GM19467 (cell line): ENCODE results near the gene MME.

ENCODE experiments used
- ATAC-seq: cut with Tn5 transposase; IDR thresholded peaks from one replicate; pipeline ENCODE4 v1.9.1; 2021; ENCODE audit warnings: mild to moderate bottlenecking, moderate library complexity; ENCODE audit not compliant: unreplicated experiment

Gene MME

DNA sequence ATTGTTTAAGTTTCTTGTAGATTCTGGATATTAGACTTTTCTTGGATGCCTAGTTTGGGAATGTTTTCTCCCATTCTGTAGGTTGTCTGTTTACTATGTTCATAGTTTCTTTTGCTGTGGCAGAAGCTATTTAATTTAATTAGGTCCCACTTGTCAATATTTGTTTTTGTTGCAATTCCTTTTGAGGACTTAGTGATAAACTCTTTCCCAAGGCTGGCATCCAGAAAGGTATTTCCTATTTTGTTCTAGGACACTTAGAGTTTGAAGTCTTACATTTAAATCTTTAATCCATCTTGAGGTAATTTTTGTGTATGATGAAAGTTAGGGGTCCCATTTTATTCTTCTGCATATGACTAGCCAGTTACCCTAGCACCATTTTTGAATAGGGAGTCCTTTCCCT lies 54.9 kb downstream of the MME start:
- no peak for ATAC-seq

DNA sequence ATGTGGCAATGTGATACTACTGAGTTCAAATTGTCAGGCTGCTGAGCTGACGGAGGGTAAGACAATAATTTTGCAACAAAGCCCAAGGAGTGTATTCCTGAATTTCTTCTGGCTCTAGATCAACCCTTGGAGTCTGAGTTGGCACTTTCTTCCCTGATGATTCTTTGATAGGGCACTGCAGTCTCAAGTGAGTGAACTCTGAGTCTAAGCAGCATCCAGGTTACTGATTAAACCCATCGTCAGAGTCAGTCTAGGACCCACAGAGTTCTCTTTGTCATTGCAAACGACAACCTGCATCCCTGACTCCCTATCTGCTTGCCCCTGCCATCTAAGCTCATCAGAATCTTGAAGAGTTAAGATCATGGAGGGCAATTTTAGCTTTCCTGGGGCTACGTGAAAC lies 58.6 kb downstream of the MME start:
- ATAC-seq = no peak

DNA sequence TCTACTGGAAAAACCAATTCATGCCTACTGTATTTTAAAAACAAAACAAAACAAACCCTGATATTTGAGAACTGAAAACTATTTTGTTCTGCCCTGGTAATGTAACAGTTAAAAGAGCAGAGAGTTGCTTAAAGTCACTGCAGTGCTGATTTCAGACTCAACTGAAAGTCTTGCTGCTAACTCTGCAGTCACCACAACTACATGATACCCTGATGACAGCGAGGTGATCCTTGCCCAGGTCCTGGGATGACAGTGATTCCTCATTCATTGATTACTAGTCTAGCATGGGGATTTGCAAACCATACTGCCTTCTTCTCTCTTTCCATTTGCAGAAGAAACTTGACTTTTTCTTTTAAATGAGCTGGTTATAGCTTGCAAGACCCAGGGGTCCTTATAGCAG lies 67.5 kb downstream of the MME start:
- no peak for ATAC-seq

DNA sequence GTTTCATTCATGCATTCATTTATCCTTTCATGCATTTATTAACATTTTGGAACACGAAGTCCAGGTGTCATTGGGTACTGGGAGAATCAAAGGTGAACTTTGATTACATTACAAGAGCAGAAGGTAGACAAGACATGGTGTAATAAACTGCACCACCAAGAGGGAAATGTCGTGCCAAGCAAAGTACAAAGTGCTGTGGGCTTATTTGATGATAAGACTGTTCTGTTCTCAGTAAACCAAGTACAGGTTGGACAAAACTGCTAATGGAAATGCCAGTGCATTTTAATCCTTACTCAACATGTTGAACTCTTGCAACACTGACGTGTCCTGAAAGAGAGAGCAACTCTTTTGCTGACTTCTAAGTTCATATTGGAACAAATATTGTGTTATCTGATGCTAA lies 69.4 kb downstream of the MME start:
- no peak for ATAC-seq

DNA sequence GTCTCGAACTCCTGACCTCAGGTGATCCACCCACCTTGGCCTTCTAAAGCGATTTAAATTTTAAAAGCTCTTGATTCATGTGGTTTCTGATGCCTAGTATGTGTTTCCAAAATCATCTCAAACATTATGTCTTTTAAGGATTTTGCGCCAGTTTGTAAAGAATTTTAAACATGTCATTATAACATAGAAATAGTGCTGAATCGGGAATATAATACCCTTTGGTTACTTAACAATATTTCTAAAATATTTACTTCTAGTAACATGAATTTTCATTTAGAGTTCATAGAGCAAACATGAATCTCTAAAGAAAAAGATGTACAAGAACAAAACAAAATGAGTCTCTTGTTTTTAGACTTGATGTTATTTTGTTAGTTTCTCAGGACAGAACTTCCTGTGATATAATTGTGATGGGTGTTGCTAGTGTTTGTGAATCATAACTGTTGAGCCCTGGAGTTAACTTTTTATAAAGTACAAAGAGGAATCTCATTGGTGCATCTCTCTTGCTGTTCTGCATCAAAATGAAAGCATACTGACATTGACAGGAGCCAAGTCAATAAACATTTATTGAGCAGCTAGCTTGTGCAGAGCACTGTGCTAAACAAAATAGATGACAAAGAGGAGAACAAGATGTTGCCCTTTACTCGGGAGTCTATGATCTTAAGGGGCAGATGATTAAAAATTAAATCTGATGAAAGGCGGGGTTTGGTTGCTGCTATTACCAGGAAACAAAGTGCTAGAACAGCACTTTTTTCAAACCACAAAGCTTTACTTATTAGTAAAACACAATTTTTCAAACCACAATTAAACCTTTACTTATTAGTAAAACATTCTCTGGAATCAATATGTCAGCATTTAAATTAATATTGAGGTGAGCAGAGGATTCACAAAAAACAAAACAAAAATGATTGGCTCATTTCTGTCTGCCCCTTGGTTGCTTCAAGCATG lies 73.4 kb downstream of the MME start:
- ATAC-seq = no peak

DNA sequence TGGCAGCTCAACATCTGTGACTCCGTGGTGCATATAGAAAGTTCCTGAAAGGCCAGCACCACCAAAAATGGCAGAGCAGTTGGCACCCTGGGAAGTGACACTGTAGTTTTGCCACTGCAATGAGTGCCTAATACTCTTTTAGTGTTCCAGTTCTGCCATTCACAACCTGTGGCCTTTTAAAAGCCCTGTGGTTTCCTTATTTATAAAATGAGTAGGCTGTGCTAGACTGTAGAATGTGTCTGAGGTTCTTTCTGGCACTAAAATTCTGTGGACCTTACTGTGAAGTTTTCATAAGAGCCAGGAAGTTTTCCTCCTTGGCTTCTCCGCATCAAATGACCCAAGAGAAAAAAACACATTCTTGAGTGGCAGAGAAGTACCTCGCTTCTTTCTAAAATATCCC lies 74.1 kb downstream of the MME start:
- ATAC-seq = no peak

DNA sequence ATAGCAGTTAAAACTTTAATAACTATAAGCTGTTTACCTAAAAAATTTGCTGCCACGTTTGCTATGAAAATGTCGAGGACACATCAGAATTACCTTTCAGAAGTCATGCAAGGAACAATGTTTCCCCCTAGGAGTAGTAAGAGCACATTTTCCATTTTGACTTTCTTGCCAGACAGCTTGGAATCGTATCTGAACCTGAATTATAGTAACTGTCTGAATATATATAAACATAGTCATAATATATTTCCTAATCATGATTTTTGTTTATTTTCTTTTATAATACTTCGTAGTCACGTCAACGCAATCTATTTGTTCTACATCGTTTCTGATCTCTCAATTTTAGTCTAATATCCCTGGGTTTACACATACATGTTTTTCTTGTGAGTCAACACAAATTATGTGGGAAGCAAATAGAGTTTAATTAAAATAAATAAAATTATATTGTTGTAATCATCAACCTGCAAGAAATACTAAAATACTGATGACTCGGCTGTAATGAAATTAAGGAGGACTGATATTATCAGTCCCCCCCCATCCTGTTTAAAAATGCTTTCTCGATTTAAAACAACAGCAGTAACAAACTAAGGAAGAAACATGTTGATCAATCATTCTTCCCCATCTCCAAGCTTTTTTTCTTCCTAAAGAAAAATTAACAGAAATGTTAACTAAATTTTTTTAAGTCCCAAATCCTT lies 78.4 kb downstream of the MME start:
- no peak for ATAC-seq

DNA sequence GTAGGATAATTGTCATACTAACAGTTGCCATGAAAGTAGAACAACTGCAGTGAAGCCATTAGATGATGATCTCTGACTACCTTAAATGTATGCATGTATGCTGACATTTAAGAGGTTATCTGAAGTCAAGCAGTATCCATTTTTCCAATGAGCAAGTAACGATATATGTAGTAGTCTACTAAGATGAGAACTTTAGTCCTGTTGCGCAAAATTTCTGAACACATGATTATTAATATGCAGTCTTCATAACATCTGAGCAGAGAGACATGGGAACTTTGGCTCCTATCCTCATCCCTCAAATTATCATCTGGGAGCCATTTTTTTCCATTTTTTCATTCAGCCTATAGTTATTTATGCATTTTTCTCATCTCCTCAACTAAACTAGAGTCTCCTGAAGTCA lies 79.2 kb downstream of the MME start:
- no peak for ATAC-seq

DNA sequence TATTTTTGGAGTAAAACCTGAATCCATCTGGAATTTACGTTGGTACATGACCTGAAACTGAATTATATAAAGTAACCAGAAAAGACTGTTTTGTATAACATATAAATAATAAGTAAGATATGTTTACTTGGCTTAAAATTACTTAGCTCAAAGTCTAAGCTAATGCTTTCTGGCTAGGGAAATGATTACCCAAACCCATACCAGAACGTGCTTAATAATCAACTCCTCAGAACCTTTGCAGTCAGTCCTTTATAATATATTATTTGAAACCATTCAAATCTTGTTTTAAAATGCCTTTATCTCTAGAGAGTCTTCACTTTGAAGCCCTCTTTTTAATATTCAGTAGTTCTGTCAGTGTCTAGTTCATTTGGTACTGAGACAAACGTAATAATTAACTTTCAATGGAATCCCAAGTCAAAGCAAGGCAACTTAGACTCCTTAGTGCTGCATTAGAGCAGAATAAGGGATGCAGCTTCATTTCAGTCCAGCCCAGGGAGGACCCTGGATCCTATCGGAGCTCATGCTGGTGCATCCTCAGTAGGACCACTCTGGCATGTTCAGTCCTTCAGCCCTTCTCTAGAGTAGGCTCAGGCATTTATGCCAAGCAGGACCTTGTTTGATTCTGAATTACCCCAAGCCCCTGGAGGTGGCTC lies 81.6 kb downstream of the MME start:
- ATAC-seq = no peak

DNA sequence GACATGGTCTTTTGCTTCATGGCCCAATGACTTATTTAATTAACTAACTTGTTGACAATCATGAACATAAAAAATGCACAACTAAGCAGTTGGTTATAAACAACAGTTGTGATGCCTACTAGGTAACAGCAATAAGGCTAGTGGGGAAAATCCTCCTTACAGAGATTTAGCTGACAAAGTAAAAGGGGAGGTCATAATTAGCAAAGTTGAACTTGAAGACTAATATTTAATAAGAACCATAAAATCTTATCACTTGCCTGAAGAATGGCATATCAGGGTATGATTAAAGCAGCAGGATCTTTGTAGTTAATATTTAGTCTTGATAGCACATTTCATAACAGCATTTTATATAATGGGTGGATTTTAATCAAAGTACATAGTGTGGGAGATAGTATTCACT lies 84.2 kb downstream of the MME start:
- ATAC-seq = no peak

DNA sequence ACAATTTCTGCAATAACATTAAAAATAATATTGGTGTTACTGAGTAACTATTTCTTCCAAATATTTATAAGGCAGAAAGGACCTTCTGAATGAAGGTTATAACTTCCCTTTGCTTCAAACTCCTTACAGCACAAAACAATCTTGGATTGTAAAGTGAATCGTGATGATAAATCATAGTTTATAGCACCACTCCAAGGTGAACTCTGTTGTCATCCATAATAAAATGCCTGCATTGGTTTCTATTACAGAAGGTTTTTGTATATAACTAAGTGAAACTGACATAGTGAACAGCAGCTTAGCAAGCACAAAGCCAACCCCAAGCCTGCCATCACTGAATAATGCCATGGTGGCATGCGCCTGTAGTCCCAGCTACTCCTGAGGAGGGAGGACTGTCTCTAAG lies 86.3 kb downstream of the MME start:
- ATAC-seq = no peak

DNA sequence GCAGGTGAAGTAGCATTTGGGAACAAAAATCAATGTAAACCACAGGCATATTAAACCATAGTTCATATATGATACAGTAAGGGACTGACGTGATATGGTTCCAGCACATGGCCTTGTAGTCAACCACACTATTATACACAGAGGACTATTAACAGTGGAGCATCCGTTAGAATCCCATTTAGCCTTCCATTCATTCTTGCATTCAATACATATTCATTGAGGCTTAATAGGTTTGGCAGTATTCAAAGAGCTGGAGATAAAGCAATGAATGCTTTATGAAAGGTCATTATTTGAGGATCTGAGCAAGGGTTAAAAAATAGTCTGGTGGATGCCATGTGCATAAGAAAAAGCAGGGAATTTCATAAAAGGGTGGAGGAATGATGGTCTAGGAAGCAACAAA lies 89.1 kb downstream of the MME start:
- ATAC-seq = no peak

DNA sequence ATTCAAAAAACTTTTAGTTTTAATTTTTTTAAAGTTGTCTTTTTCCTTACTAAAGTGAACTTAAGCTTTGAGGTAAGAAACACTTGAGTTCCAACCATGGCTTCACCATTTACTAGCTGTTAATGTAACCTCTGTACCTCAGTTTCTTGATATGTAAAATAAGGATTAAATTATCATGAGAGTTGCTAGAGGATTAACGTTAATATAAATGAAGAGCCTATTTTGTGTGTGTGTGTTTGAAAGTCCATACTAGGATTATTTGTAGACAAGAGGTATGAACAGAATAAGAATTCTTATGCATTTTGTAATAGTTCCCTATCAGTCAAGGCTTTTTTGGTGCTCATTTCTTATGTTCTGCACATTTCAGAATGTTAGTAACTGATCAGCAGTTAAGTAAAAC lies 93.7 kb downstream of the MME start:
- no peak for ATAC-seq

DNA sequence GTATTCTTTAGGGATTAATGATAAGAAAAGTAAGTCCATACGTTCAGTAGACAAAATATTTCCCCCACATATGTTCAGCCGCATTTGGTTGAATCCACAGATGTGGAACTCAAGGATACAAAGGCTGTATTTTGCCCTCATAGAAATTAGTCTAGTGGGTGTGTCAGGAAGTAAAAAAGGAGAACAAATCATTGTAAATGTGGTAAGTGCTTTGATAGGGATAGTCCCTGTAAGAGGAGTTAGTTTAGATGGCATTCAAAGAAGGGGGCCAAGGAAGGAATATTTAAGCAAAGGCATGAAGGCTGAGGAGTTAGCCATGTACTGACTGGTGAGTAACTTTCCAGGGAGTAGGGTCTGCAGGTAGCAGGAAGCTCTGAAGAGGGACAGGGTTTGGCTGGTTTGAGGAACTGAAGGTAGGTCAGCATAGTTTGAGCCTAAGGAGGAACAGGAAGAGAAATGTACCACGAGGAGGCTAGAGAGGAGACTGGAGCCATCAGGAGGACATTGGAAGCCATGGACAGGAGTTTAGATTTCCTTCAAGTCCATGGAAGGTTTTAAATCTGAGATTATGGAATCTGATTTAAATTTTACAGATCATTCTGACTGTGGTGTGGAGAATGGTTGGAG lies 98.8 kb downstream of the MME start:
- no peak for ATAC-seq

DNA sequence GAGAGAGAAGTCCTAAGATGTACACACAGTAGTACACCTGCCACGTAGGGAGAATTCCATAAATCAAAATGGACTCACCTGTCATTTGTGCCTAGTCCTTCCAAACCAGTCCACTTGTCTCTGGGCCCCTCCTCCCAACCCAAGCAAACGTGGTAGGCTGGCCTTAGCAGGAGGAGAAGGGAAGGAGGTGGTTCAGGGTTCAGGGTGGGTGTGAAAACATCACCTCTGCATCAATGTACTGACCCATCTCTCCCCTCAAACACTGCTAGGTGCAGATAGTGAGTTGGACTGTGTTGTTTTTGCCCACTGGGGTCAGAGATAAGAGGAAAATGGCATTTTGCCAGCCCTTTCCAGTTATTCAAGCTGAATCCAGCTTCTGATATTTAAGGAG lies 99.3 kb downstream of the MME start:
- no peak for ATAC-seq

DNA sequence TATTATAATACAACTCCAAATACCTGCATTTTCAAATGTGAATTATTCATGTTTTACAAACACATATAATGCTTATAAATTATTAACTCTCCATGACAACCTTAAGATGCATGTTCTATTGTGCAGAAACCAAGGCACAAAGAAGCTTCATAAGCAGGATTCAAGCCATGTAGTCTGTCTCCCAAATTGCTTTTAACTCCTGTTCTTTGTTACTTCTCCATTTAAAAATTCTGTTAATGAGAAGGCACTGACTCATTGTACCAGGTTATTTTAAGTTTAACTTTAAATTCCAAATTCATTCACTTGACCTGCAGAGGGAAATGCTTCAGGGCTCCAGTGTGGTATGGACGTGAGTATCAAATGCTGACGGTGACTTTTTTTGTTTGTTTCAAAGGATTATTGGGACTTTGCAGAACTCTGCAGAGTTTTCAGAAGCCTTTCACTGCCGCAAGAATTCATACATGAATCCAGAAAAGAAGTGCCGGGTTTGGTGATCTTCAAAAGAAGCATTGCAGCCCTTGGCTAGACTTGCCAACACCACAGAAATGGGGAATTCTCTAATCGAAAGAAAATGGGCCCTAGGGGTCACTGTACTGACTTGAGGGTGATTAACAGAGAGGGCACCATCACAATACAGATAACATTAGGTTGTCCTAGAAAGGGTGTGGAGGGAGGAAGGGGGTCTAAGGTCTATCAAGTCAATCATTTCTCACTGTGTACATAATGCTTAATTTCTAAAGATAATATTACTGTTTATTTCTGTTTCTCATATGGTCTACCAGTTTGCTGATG lies 100.0 kb downstream of the MME start:
- no peak for ATAC-seq

DNA sequence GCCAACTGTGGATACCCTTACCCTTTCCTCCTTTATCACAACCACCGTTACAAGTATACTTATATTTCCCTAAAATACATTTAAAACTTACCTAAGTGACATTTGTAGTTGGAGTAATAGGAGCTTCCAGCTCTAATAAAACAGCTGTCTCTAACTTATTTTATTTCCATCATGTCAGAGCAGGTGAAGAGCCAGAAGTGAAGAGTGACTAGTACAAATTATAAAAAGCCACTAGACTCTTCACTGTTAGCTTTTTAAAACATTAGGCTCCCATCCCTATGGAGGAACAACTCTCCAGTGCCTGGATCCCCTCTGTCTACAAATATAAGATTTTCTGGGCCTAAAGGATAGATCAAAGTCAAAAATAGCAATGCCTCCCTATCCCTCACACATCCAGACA lies 102.3 kb downstream of the MME start:
- ATAC-seq = no peak

DNA sequence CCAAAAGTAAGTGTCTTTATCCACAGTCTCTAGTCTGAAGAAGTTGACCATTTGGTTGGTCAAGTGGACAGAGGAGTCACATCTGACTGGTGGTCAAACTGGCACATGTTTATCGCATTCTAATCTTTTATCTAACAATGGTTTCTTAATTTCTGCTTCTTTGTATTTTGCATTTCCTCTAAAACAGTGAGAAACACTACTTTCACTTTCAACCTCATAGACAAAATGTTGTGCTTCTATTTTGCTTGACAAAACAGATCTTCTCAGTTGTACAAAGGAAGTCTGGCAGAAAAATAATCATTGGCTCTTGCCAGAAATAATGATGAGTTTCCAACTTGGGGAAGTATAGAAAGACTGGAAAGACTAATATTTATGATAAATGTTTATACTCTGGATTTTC lies 103.9 kb downstream of the MME start:
- ATAC-seq = no peak

DNA sequence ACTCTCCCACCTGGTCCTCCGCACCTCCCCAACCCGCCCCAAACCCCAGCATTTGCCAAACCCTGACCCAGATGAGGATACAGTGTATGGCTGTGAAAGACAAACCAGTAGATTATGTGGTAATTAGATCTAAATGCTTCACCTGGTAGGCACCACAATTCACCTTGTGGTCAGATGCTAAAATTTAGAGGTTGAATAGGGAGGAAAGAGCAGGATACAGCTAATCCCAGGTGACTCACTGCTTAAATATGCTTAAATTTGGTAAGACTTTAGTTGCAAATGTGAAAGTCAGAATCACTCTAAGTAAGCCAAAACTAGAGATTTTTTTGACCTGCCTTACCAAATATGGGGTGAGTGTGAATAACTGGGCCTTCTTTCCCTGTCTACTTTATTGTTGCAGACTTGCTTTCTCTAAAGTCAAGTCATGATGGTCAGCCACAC lies 105.5 kb downstream of the MME start:
- no peak for ATAC-seq

DNA sequence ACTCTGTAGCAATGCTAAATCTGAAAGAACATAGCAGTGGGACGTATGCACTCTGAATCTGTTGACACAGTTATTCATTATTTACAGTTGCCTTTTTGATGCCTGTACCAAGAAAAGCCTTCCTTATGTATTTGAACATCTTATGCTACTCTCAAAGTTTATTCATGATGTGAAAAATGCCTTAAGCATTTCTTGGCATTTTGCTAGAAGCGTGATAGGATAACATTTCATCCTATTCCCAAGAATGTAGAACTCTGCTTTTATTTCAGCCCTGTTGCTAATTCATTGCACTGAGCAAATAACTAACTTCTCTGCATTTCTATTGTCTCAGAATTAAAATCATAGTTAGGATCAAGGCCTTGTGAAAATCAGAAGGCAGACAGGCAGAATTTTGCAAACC lies 107.9 kb downstream of the MME start:
- no peak for ATAC-seq

DNA sequence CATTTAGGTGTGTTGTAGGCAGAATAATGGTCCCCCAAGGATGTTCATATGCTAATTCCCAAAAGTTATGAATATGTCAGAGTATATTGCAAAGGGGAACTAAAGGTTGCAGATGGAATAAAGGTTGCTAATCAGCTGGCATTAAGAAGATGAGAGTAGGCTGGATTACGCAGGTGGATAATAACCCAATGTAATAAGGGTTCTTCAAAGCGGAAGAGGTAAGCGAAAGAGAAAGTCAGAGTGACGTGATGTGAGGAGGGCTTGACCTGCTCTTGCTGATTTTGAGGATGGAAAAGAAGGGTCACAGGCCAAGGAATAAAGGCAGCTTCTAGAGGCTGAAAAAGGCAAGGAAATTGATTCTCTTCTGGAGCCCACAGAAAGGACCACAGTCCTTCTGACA lies 109.4 kb downstream of the MME start:
- ATAC-seq = no peak
